ENCODE data around the gene ASS1. TPM values are rescaled to one million over a fixed set of nuclear protein-coding genes. Genes with fewer than 3 reads are reported as not detected.

Gene ASS1
- total RNA-seq, 2 donors from 2014 or later, result 58.0 to 58.4 TPM

DNA sequence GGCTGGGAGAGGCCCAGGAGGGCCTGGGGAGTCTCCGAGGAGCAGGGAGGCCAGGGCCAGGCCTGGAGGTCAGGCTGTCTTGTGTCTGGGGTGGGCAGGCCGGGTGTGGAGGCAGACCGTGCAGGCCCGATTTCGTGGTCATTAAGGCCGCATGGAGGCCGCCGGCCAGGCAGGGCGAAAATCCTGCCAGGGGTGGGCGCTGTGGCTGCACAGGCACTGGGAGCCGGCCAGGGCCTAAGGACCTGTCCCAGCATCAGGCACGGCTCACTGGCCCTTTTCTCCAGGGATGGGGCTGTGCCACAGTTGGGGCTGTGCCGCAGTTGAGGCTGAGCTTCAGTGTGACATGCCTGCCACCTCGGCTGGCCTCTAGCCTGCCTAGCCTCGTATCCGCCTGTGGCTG lies 35.9 kb downstream of the ASS1 start:
- H3K9me3 Mint-ChIP-seq, result no peaks in the 10 kb centered on the region
- H3K36me3 Mint-ChIP-seq (ENCODE audit: insufficient read depth in 2 of 2), result no peaks in the 10 kb centered on the region
- H3K27me3 Mint-ChIP-seq (ENCODE audit: low read depth), result peaks cover 23% of the 10 kb centered on the region
- H3K4me3 Mint-ChIP-seq, result no peak overlapping the region
- H3K27ac Mint-ChIP-seq, result no peak overlapping the region
- H3K4me1 Mint-ChIP-seq (ENCODE audit: low read depth), result no peaks in the 10 kb centered on the region
- no peak for DNase-seq
- ATAC-seq (replicated peaks in 1 of 2), result no peak

DNA sequence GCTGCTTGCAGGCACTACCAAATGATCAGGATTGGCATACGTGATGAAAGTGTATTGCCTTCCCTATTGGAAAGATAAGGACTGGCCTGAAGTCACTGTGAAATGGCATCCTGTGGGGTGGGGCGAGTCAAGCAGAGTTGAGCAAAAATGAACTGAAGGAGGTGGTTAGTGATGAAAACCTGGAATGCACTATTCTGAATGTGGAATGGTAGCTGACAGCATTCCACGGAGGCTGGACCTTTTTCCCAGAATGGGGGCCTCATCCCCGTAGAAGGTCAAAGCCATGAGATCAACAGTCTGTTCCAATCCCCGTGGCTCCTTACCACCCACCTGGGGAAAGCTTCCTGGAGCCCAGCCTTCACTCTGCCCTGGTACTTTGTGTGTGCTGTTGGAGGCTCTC lies 37.7 kb downstream of the ASS1 start:
- Mint-ChIP-seq H3K4me1 (ENCODE audit: low read depth) (no peaks in the 10 kb centered on the region), H3K36me3 (ENCODE audit: insufficient read depth in 2 of 2) (no peaks in the 10 kb centered on the region), H3K27ac (no peak overlapping the region), H3K4me3 (no peak overlapping the region), H3K27me3 (ENCODE audit: low read depth) (peaks cover 23% of the 10 kb centered on the region), H3K9me3 (no peaks in the 10 kb centered on the region)
- DNase-seq (no peak), ATAC-seq (replicated peaks in 1 of 2) (no peak)

DNA sequence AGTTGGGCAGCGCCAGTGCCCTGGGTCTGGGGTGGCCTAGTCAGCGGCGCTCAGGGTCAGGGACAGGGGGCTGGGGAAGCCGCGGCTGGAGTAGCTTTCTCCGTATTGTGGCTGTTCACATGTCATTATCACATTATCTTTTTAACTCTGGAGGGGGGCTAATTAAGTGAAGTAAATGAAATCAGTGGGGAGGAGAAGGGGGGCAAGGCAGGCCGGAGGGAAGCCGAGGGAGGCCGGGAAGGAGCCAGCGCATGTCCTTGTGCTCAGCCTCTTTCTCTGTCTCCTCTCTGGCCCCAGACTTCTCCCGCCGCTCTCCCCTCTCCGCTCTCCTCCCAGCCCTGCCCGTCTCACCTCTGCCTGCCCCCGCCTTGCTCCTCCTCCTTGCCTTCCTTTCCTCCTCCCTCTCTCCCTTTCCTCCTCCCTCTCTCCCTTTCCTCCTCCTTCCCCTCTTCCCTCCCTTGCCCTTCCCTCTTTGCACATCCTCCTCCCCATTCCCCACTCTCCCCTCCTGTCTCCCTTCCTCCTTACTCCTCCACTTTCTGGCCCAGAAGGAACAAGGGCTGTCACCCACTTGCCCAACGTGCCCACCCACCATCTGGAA lies 38.7 kb downstream of the ASS1 start:
- H3K4me3 Mint-ChIP-seq, result no peak overlapping the region

DNA sequence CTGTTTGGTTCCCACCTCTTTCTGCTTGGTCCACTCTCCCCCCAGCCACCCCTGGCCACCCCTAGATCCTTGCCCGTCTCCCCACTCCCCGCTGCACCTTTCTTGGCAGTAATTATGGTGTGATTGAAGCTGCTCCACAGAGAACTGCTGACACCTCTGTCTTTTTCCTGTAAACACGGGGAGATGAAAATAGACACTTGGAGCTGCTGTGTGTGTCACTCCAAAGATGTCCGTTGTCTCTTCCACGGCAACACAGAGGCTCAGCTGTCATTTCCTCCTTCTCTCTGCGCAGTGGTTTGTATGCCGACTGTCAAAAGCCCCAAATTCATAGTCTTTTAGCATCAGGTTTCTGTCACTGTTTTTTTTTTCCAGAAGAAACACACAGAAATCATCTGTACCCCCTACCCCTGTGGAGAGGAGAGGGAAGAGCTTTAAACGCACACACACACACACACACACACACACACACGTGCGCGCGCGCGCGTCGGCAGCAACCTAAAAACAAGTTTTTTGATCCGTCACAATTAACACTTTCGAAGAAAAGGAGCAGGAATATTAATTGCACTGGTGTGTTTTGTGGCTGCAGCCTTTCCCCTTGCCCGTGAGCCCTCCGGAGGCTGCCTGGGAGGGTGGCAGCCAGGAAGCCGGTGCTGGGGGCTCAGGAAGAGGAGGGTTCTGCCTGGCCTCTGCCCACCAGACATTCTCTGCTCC lies 39.8 kb downstream of the ASS1 start:
- H3K4me1 Mint-ChIP-seq (ENCODE audit: low read depth), result no peaks in the 10 kb centered on the region
- DNase-seq, result no peak
- no peaks in the 10 kb centered on the region for H3K9me3 Mint-ChIP-seq
- no peak for ATAC-seq (replicated peaks in 1 of 2)
- peaks cover 23% of the 10 kb centered on the region for H3K27me3 Mint-ChIP-seq (ENCODE audit: low read depth)
- H3K4me3 Mint-ChIP-seq, result no peak overlapping the region
- no peaks in the 10 kb centered on the region for H3K36me3 Mint-ChIP-seq (ENCODE audit: insufficient read depth in 2 of 2)
- H3K27ac Mint-ChIP-seq, result no peak overlapping the region

More for the DNA sequence above, 38.7 kb downstream of the ASS1 start:
- Mint-ChIP-seq H3K27me3 (ENCODE audit: low read depth) (peaks cover 23% of the 10 kb centered on the region), H3K9me3 (no peaks in the 10 kb centered on the region), H3K4me1 (ENCODE audit: low read depth) (no peaks in the 10 kb centered on the region), H3K36me3 (ENCODE audit: insufficient read depth in 2 of 2) (no peaks in the 10 kb centered on the region), H3K27ac (no peak overlapping the region)
- ATAC-seq (replicated peaks in 1 of 2) (no peak), DNase-seq (no peak)

DNA sequence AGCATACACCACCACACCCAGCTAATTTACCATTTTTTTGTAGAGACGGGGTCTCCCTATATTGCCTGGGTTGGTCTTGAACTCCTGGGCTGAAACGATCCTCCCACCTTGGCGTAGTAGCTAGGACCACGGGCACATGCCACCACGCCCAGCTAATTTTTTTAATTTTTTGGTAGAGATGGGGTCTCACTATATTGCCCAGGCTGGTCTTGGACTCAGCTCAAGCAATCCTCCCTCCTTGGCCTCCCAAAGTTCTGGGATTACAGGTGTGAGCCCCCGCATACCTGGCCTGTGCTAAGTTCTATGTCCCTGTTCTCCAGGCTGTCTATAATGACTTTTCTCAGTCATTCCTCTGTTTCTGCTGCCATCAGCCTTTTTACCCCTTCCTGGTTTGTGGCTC lies 41.3 kb downstream of the ASS1 start:
- Mint-ChIP-seq H3K4me3 (no peak overlapping the region), H3K27me3 (ENCODE audit: low read depth) (peaks cover 23% of the 10 kb centered on the region), H3K9me3 (no peaks in the 10 kb centered on the region), H3K4me1 (ENCODE audit: low read depth) (no peaks in the 10 kb centered on the region), H3K27ac (no peak overlapping the region), H3K36me3 (ENCODE audit: insufficient read depth in 2 of 2) (no peaks in the 10 kb centered on the region)
- ATAC-seq (replicated peaks in 1 of 2), result no peak
- DNase-seq, result no peak

DNA sequence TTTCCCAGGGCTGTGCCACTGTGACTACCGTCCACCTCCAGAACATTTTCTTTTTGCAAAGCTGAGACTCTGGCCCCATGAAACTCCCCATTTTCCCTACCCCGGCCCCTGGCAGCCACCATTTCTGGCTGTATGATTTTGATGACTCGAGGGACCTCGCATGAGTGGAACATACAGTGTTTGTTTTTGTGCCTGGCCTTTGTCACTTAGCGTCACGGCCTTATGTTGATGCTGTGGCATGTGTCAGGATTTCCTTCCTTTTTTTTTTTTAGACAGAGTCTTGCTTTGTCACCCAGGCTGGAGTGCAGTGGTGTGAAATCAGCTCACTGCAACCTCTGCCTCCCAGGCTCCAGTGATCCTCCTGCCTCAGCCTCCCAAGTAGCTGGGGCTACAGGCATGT lies 42.7 kb downstream of the ASS1 start:
- no peaks in the 10 kb centered on the region for H3K9me3 Mint-ChIP-seq
- no peaks in the 10 kb centered on the region for H3K36me3 Mint-ChIP-seq (ENCODE audit: insufficient read depth in 2 of 2)
- no peak overlapping the region for H3K27ac Mint-ChIP-seq
- ATAC-seq (replicated peaks in 1 of 2), result no peak
- H3K4me3 Mint-ChIP-seq, result no peak overlapping the region
- H3K27me3 Mint-ChIP-seq (ENCODE audit: low read depth), result peaks cover 23% of the 10 kb centered on the region
- no peaks in the 10 kb centered on the region for H3K4me1 Mint-ChIP-seq (ENCODE audit: low read depth)
- DNase-seq, result no peak

DNA sequence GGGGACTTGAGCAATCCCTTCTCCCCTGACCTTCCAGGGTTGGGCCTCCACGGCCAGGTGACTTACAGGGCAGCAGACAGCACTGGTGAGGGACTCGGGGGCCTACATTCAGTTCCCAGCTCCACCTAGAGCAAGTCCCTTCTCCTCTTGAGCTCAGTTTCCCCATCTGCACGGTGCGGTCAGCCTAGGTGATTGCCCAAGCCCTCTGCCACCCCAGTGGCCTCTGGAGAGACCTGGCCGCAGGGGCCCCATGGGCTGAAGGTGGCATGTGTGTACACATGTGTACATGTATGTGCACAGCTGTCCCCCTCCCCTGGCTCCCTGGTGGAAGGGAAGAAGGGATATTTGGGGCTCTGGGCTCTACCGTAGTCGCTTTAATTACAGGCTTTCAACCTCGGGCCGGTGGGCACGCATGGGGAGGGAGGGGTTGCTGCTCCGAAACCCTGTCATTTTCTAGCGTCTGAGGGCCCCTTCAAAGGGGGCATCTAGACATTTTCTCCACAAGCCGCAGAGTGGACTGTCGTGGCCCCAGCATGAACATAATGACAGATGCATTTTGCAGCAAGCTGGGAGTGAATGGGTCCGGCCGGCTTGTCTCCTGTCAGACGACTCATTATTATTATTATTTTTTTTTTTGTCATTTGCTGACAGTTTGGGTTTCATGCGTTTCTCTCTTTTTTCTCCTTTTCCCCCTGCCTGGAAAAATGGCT lies 44.0 kb downstream of the ASS1 start:
- peaks cover 10% of the 10 kb centered on the region for H3K27me3 Mint-ChIP-seq (ENCODE audit: low read depth)
- H3K36me3 Mint-ChIP-seq (ENCODE audit: insufficient read depth in 2 of 2), result no peaks in the 10 kb centered on the region
- no peak for DNase-seq
- no peaks in the 10 kb centered on the region for H3K4me1 Mint-ChIP-seq (ENCODE audit: low read depth)
- no peak for ATAC-seq (replicated peaks in 1 of 2)
- H3K27ac Mint-ChIP-seq, result no peak overlapping the region
- H3K9me3 Mint-ChIP-seq, result no peaks in the 10 kb centered on the region
- no peak overlapping the region for H3K4me3 Mint-ChIP-seq

DNA sequence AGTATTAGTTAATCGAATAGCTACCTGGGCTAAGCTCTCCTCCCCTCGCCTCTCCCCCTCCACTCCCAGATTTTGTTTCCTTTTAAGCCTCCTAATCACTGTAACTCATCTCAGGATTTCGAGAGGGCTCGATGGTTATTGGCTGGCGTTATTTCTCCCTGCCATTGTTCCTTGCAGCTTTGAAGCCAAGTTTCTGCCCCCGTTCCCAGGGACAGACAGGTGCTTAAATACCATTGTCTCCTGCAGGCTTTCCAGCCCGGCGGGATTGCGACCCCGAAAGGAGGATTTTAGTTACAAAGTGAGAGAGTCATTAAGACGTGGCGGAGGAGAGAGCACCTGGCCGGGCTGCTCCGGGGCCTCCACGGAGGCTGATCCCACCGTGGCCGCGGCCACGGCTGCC lies 46.2 kb downstream of the ASS1 start:
- ATAC-seq (replicated peaks in 1 of 2), result no peak

DNA sequence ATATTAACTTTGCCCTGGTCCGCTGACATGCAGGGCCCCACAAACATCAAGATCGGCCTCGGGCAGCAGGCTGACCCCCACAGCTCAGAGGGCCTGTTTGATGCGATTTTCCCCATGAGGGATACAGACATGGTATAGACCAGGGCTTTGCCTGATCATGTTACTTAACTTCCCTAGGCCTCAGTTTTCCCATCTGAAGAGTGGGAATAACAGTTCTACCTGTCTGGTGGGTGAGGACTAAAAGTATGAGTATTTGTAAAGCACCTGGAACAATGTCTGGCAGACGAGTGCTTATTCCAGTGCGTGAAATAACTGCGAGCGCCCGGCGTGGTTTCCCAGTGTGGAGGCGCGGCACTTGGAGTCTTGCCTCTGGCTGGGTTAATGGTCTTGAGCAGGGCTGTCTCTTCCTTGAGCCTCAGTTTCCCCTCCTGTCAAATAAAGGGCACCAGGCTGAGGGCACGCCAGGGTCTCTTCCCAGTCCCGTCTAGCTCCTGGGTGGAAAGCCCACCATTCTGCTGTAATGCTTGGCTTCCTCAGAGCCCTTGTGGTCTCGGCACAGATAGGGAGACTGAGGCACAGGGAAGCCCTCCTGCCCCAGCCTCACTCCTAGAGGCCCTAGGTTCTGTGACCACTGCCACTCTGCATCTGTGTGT lies 47.2 kb downstream of the ASS1 start:
- Mint-ChIP-seq H3K27me3 (ENCODE audit: low read depth) (peaks cover 13% of the 10 kb centered on the region), H3K36me3 (ENCODE audit: insufficient read depth in 2 of 2) (peaks cover 2 to 8% of the 10 kb centered on the region in 2 donors), H3K4me3 (no peak overlapping the region), H3K27ac (no peak overlapping the region), H3K4me1 (ENCODE audit: low read depth) (no peaks in the 10 kb centered on the region), H3K9me3 (peaks cover 6 to 8% of the 10 kb centered on the region in 2 donors)
- DNase-seq, result no peak
- no peak for ATAC-seq (replicated peaks in 1 of 2)

More for the DNA sequence above, 46.2 kb downstream of the ASS1 start:
- Mint-ChIP-seq H3K36me3 (ENCODE audit: insufficient read depth in 2 of 2) (peaks cover 2 to 8% of the 10 kb centered on the region in 2 donors), H3K4me3 (no peak overlapping the region), H3K27me3 (ENCODE audit: low read depth) (peaks cover 12% of the 10 kb centered on the region), H3K9me3 (peaks cover 6 to 8% of the 10 kb centered on the region in 2 donors), H3K4me1 (ENCODE audit: low read depth) (no peaks in the 10 kb centered on the region), H3K27ac (no peak overlapping the region)
- DNase-seq, result no peak

DNA sequence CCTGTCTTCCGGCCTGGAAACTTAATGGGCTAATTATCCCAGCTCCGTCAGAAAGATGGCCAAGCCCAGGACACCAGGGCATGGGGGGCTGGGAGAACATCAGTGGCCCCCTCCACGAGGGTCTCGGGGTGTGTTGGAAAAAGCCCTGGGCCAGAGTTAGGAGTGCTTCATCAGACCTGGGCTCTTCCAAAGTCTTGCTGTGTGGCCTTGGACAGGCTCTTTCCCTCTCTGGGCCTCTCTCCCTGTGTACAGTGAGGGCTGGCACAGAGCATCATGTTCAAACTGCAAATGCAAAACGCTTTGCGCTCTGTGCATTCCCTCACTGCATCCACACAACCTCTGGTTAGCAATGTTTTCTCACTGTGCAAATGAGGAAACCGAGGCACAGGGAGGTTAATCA lies 48.3 kb downstream of the ASS1 start:
- peaks cover 13% of the 10 kb centered on the region for H3K27me3 Mint-ChIP-seq (ENCODE audit: low read depth)
- H3K27ac Mint-ChIP-seq, result no peak overlapping the region
- no peak overlapping the region for H3K4me3 Mint-ChIP-seq
- H3K4me1 Mint-ChIP-seq (ENCODE audit: low read depth), result no peaks in the 10 kb centered on the region
- no peak for ATAC-seq (replicated peaks in 1 of 2)
- peaks cover 6 to 8% of the 10 kb centered on the region in 2 donors for H3K9me3 Mint-ChIP-seq
- no peak for DNase-seq
- H3K36me3 Mint-ChIP-seq (ENCODE audit: insufficient read depth in 2 of 2), result peaks cover 2 to 8% of the 10 kb centered on the region in 2 donors

DNA sequence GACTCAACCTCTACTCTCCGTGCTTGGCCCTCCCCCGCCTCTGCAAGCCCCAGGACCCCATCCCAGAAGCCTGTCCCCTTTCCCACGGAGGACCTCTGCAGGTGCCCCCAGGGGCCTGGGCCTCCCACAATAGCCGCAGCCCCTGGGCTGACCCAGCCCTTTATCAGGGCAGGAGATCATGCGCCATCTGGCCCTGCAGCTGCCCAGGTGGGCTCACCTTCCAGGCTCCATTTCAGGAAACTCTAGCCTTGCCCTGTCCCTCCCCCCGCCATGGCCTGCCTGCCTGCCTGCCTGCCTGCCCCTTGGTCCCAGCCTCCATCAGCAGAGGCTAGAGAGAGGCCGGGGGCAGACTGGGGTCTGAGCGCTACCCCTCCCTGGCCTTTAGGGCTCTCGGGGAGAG lies 48.7 kb downstream of the ASS1 start:
- no peak for DNase-seq
- Mint-ChIP-seq H3K4me3 (no peak overlapping the region), H3K9me3 (peaks cover 6 to 8% of the 10 kb centered on the region in 2 donors), H3K4me1 (ENCODE audit: low read depth) (no peaks in the 10 kb centered on the region), H3K27me3 (ENCODE audit: low read depth) (peaks cover 13% of the 10 kb centered on the region), H3K36me3 (ENCODE audit: insufficient read depth in 2 of 2) (peaks cover 2 to 8% of the 10 kb centered on the region in 2 donors), H3K27ac (no peak overlapping the region)
- no peak for ATAC-seq (replicated peaks in 1 of 2)

DNA sequence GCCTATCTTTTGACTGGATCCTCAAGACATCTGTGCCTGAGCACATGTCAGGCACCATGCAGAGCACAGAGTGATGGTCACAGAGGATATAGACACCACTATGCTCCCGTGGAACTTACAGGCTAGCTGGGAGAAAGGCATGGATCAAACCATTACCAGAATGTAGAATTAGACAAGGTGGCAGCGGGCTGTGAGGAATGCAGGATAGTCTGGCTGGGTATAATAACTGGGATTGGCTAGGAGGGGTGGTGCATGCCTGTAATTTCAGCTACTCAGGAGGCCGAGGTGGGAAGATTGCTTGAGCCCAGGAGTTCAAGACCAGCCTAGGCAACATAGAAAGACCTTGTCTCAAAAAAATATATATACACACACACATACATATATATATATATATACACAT lies 50.3 kb downstream of the ASS1 start:
- Mint-ChIP-seq H3K27ac (no peak overlapping the region), H3K4me1 (ENCODE audit: low read depth) (no peaks in the 10 kb centered on the region), H3K27me3 (ENCODE audit: low read depth) (peaks cover 13% of the 10 kb centered on the region), H3K36me3 (ENCODE audit: insufficient read depth in 2 of 2) (peaks cover 2 to 8% of the 10 kb centered on the region in 2 donors), H3K4me3 (no peak overlapping the region), H3K9me3 (peaks cover 6 to 8% of the 10 kb centered on the region in 2 donors)
- DNase-seq (no peak), ATAC-seq (replicated peaks in 1 of 2) (no peak)

DNA sequence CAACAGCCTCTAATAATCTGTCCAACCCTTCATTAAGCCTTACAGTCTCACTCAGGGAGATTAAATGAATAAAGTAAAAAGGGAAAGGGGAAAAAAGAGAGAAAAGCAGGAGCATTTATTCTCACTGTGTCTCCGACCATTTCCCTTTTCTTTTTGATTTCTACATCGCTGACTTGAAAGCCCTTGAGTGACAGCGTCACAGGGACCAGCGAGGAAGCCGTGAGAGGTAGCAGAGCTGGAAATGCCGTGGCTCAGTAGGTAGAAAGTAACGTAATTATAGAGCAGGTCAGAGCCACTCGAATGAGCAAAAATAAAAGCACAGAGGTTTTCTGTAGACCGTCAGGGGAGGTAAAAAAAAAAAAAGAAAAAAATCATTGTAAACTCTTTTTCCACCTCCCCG lies 52.4 kb downstream of the ASS1 start:
- DNase-seq (no peak), ATAC-seq (replicated peaks in 1 of 2) (no peak)
- Mint-ChIP-seq H3K9me3 (peaks cover 6 to 8% of the 10 kb centered on the region in 2 donors), H3K4me3 (no peak overlapping the region), H3K27me3 (ENCODE audit: low read depth) (peaks cover 13% of the 10 kb centered on the region), H3K4me1 (ENCODE audit: low read depth) (no peaks in the 10 kb centered on the region), H3K36me3 (ENCODE audit: insufficient read depth in 2 of 2) (peaks cover 2 to 8% of the 10 kb centered on the region in 2 donors), H3K27ac (no peak overlapping the region)

Measured in activated T-cell treated with anti-CD3 and anti-CD28 coated beads, Interleukin-2, amount 50 U/mL, for 72 hours (primary cell).